Trophoblast cell (in vitro differentiated cells and primary cell): ENCODE results near the gene SMTNL2.
"Not testable (repeated sequence)": the region's sequence is repeated elsewhere in the genome, so short reads cannot be mapped to it uniquely, and the experiment has no call there.

Experiments used
- DNase-seq, 2 donors: peaks; one replicate each; pipeline ENCODE4 v3.0.0-alpha.2; 2016
- H2AFZ ChIP-seq: 2 replicates; pipeline ENCODE4 v1.6.1; 2013; ENCODE audit warnings: low read length, moderate library complexity, mild to moderate bottlenecking; ENCODE audit not compliant: insufficient read depth, poor library complexity
- H2AK5ac ChIP-seq: 2 replicates; pipeline ENCODE4 v1.6.1; 2013; ENCODE audit warnings: mild to moderate bottlenecking, low read length
- H2BK120ac ChIP-seq: 2 replicates; pipeline ENCODE4 v1.6.1; 2013; ENCODE audit warnings: low read length, mild to moderate bottlenecking, moderate library complexity; ENCODE audit not compliant: insufficient read depth, poor library complexity
- H2BK12ac ChIP-seq: 2 replicates; pipeline ENCODE4 v1.6.1; 2013; ENCODE audit warnings: mild to moderate bottlenecking, low read length, moderate library complexity
- H2BK5ac ChIP-seq: 2 replicates; pipeline ENCODE4 v1.6.1; 2013; ENCODE audit warnings: low read length, low read depth, moderate library complexity, mild to moderate bottlenecking; ENCODE audit not compliant: poor library complexity
- H3K14ac ChIP-seq: 2 replicates; pipeline ENCODE4 v1.6.1; 2013; ENCODE audit warnings: mild to moderate bottlenecking, low read length
- H3K18ac ChIP-seq: 2 replicates; pipeline ENCODE4 v1.6.1; 2013; ENCODE audit warnings: mild to moderate bottlenecking, low read length
- H3K23ac ChIP-seq: 2 replicates; pipeline ENCODE4 v1.6.1; 2013; ENCODE audit warnings: low read length
- H3K27ac ChIP-seq: 2 replicates; pipeline ENCODE4 v1.5.1; 2013; ENCODE audit warnings: low read depth, mild to moderate bottlenecking, inconsistent platforms, low read length, moderate library complexity
- H3K27me3 ChIP-seq: 2 replicates; pipeline ENCODE4 v1.6.1; 2013; ENCODE audit warnings: inconsistent platforms, mild to moderate bottlenecking, low read length, moderate library complexity; ENCODE audit not compliant: insufficient read depth
- H3K36me3 ChIP-seq, 2 experiments: 1 replicate in 1 of 2; 2 replicates in 1 of 2; pipeline ENCODE4 v1.6.1; 2013; ENCODE audit warnings: low read length in 2 of 2, mild to moderate bottlenecking in 2 of 2, moderate library complexity in 1 of 2; ENCODE audit not compliant: insufficient read depth in 2 of 2, control insufficient read depth in 1 of 2
- H3K4ac ChIP-seq: 2 replicates; pipeline ENCODE4 v1.6.1; 2013; ENCODE audit warnings: low read depth, mild to moderate bottlenecking, low read length, moderate library complexity
- H3K4me1 ChIP-seq, 2 experiments: 1 replicate in 1 of 2; 2 replicates in 1 of 2; pipeline ENCODE4 v1.6.1; 2013; ENCODE audit warnings: low read length in 2 of 2, mild to moderate bottlenecking in 2 of 2, moderate library complexity in 1 of 2; ENCODE audit not compliant: insufficient read depth in 2 of 2, control insufficient read depth in 1 of 2
- H3K4me2 ChIP-seq: 2 replicates; pipeline ENCODE4 v1.6.1; 2013; ENCODE audit warnings: inconsistent platforms, mild to moderate bottlenecking, low read length, moderate library complexity
- H3K4me3 ChIP-seq: 2 replicates; pipeline ENCODE4 v1.5.1; 2013; ENCODE audit warnings: mild to moderate bottlenecking, low read depth, low read length, inconsistent platforms
- H3K79me1 ChIP-seq: one replicate; pipeline ENCODE4 v1.6.1; 2013; ENCODE audit warnings: low read length
- H3K79me2 ChIP-seq: 2 replicates; pipeline ENCODE4 v1.6.1; 2013; ENCODE audit warnings: low read length, mild to moderate bottlenecking; ENCODE audit not compliant: control insufficient read depth, insufficient read depth, poor library complexity
- H3K9ac ChIP-seq: 2 replicates; pipeline ENCODE4 v1.6.1; 2013; ENCODE audit warnings: mild to moderate bottlenecking, low read length
- H3K9me3 ChIP-seq: 2 replicates; pipeline ENCODE4 v1.6.1; 2013; ENCODE audit warnings: low read depth, mild to moderate bottlenecking, control low read depth, inconsistent platforms, low read length; ENCODE audit not compliant: insufficient read depth
- H4K12ac ChIP-seq: 2 replicates; pipeline ENCODE4 v1.6.1; 2013; ENCODE audit warnings: low read depth, mild to moderate bottlenecking, low read length, moderate library complexity
- H4K8ac ChIP-seq: 2 replicates; pipeline ENCODE4 v1.6.1; 2013; ENCODE audit warnings: low read depth, mild to moderate bottlenecking, low read length, moderate library complexity
- H4K91ac ChIP-seq: one replicate; pipeline ENCODE4 v1.6.1; 2013; ENCODE audit warnings: low read depth, mild to moderate bottlenecking, low read length, moderate library complexity
- WGBS: extraction: QIAGEN DNeasy Blood & Tissue Kit; methylation state at CpG from one replicate; pipeline ENCODE4 v1.1.7; 2013; ENCODE audit warnings: missing lambda C conversion rate; ENCODE audit not compliant: insufficient read length, insufficient coverage; ENCODE audit errors: extremely low coverage; 5-methylcytosine and 5-hydroxymethylcytosine counted together

Gene SMTNL2

GRCh38 chr17:4576161-4576558 is 8.2 kb upstream of the SMTNL2 start:
- no peak overlapping the region for H2BK120ac ChIP-seq
- no peak overlapping the region for H3K27ac ChIP-seq
- peak overlapping the region; percentile 3 for H3K14ac ChIP-seq
- no CpG with 5 or more reads among the region's 6 CpGs for WGBS
- DNase-seq: no peak
- H3K18ac ChIP-seq: no peak overlapping the region
- no peaks in the 10 kb centered on the region for H3K79me2 ChIP-seq
- H4K12ac ChIP-seq: no peak overlapping the region
- peak overlapping the region; percentile 19 for H2BK12ac ChIP-seq
- peaks cover 22 to 27% of the 10 kb centered on the region in 2 experiments for H3K4me1 ChIP-seq
- no peak overlapping the region for H4K8ac ChIP-seq
- no peak overlapping the region for H3K4me2 ChIP-seq
- no peak overlapping the region for H3K23ac ChIP-seq
- H2BK5ac ChIP-seq: no peak overlapping the region
- H3K27me3 ChIP-seq: no peaks in the 10 kb centered on the region
- no peak overlapping the region for H3K4me3 ChIP-seq
- H3K9me3 ChIP-seq: peaks cover 5% of the 10 kb centered on the region
- H3K36me3 ChIP-seq: no peaks in the 10 kb centered on the region
- H2AK5ac ChIP-seq: peak overlapping the region; percentile 36
- no peak overlapping the region for H3K4ac ChIP-seq
- H2AFZ ChIP-seq: no peak overlapping the region
- H3K9ac ChIP-seq: no peak overlapping the region
- H4K91ac ChIP-seq: peak overlapping the region; percentile 38
- H3K79me1 ChIP-seq: peaks cover 13% of the 10 kb centered on the region

- Histone ChIP-seq H3K27ac (no peak overlapping the region), H3K27me3 (no peaks in the 10 kb centered on the region), H3K4me2 (no peak overlapping the region), H3K9me3 (peaks cover 5% of the 10 kb centered on the region), H2BK12ac (peak overlapping the region; percentile 19), H2BK120ac (peak overlapping the region; percentile 48), H3K9ac (no peak overlapping the region), H3K18ac (peak overlapping the region; percentile 34), H4K8ac (peak overlapping the region; percentile 67), H2AK5ac (peak overlapping the region; percentile 10), H3K4me1 (peaks cover 22 to 28% of the 10 kb centered on the region in 2 experiments), H4K12ac (no peak overlapping the region), H3K79me1 (peaks cover 13% of the 10 kb centered on the region), H3K36me3 (no peaks in the 10 kb centered on the region), H3K79me2 (no peaks in the 10 kb centered on the region), H2BK5ac (no peak overlapping the region), H2AFZ (no peak overlapping the region), H3K4me3 (no peak overlapping the region), H4K91ac (peak overlapping the region; percentile 64), H3K4ac (no peak overlapping the region), H3K23ac (no peak overlapping the region), H3K14ac (peak overlapping the region; percentile 50)
- DNase-seq: no peak
- WGBS: no CpG with 5 or more reads among the region's 18 CpGs
These were observed 7.5 kb upstream of the SMTNL2 start for GRCh38 chr17:4576729-4577322.

GRCh38 chr17:4577386-4577993 is 6.8 kb upstream of the SMTNL2 start:
- H3K4me2 ChIP-seq: no peak overlapping the region
- H4K12ac ChIP-seq: no peak overlapping the region
- no peak overlapping the region for H3K4ac ChIP-seq
- peaks cover 27 to 35% of the 10 kb centered on the region in 2 experiments for H3K4me1 ChIP-seq
- no peaks in the 10 kb centered on the region for H3K27me3 ChIP-seq
- H3K9ac ChIP-seq: no peak overlapping the region
- H3K36me3 ChIP-seq: no peaks in the 10 kb centered on the region
- no peak overlapping the region for H3K18ac ChIP-seq
- no peak overlapping the region for H2AFZ ChIP-seq
- H3K23ac ChIP-seq: no peak overlapping the region
- peaks cover 5% of the 10 kb centered on the region for H3K9me3 ChIP-seq
- H3K79me2 ChIP-seq: no peaks in the 10 kb centered on the region
- H4K91ac ChIP-seq: peak overlapping the region; percentile 64
- H2BK5ac ChIP-seq: no peak overlapping the region
- peak overlapping the region; percentile 4 for H2BK12ac ChIP-seq
- no peak overlapping the region for H2AK5ac ChIP-seq
- no peak overlapping the region for H3K27ac ChIP-seq
- H3K4me3 ChIP-seq: no peak overlapping the region
- no peak overlapping the region for H3K14ac ChIP-seq
- no CpG with 5 or more reads among the region's 8 CpGs for WGBS
- peaks cover 13% of the 10 kb centered on the region for H3K79me1 ChIP-seq
- peak overlapping the region; percentile 48 for H2BK120ac ChIP-seq
- no peak for DNase-seq
- H4K8ac ChIP-seq: no peak overlapping the region

- DNase-seq, H3K23ac ChIP-seq, H3K14ac ChIP-seq, H2BK12ac ChIP-seq, H2BK120ac ChIP-seq, H3K79me2 ChIP-seq, H4K12ac ChIP-seq, H3K27me3 ChIP-seq, H2AFZ ChIP-seq, H3K4me2 ChIP-seq, H2BK5ac ChIP-seq, H4K8ac ChIP-seq, H3K18ac ChIP-seq, H4K91ac ChIP-seq, H3K9me3 ChIP-seq, H3K4me3 ChIP-seq, H3K27ac ChIP-seq, H3K9ac ChIP-seq, H3K4ac ChIP-seq, H2AK5ac ChIP-seq, H3K36me3 ChIP-seq: not testable (repeated sequence)
- no CpG with 5 or more reads among the region's 24 CpGs for WGBS
- peaks cover 13% of the 10 kb centered on the region for H3K79me1 ChIP-seq
- H3K4me1 ChIP-seq: peaks cover 35 to 43% of the 10 kb centered on the region in 2 experiments
These were observed 6.0 kb upstream of the SMTNL2 start for GRCh38 chr17:4578349-4578748.
